CD8-positive, alpha-beta memory T cell (primary cell): Measurements from ENCODE around the gene ABCC6. TPM values are rescaled to one million over a fixed set of nuclear protein-coding genes. Genes with fewer than 3 reads are reported as not detected.
"Not testable (repeated sequence)": the region's sequence is repeated elsewhere in the genome, so short reads cannot be mapped to it uniquely, and the experiment has no call there.

Source experiments
- CTCF ChIA-PET: fragments of 350-600 bp; sonication (Branson Sonifier 250); formaldehyde crosslinking; loops from one replicate; lab custom pipeline; 2021; ENCODE audit warnings: antibody characterized with exemption; lab: Charles Lee
- POLR2A ChIA-PET: fragments of 350-600 bp; sonication (Branson Sonifier 250); formaldehyde crosslinking; loops from one replicate; lab custom pipeline; 2021; ENCODE audit warnings: antibody characterized with exemption; lab: Charles Lee
- DNase-seq, 5 donors: peaks; one replicate each; pipeline versions ENCODE4 v3.0.0 to v3.0.0-alpha.2; 2020 to 2022; ENCODE audit warnings: mixed read lengths in 1 of 5
- H3K27ac ChIP-seq: one replicate; pipeline ENCODE4 v1.7.0; 2013; ENCODE audit warnings: low read depth, mild to moderate bottlenecking, low read length, moderate library complexity
- H3K27me3 ChIP-seq: 2 replicates; pipeline ENCODE4 v1.7.0; 2013; ENCODE audit warnings: low read length, mild to moderate bottlenecking; ENCODE audit not compliant: insufficient read depth, poor library complexity, severe bottlenecking
- H3K36me3 ChIP-seq: 2 replicates; pipeline ENCODE4 v1.7.0; 2013; ENCODE audit warnings: mild to moderate bottlenecking, low read length, moderate library complexity; ENCODE audit not compliant: insufficient read depth
- H3K4me1 ChIP-seq: 2 replicates; pipeline ENCODE4 v1.7.0; 2013; ENCODE audit warnings: mild to moderate bottlenecking, low read length, moderate library complexity; ENCODE audit not compliant: insufficient read depth
- H3K4me3 ChIP-seq: 2 replicates; pipeline ENCODE4 v1.7.0; 2013; ENCODE audit warnings: mild to moderate bottlenecking, low read length
- H3K9me3 ChIP-seq: 2 replicates; pipeline ENCODE4 v1.7.0; 2013; ENCODE audit warnings: mild to moderate bottlenecking, low read length
- H3K27ac Mint-ChIP-seq, 8 donors: one replicate each; pipeline ENCODE4 v1.8.0; 2020 to 2021; ENCODE audit warnings: mixed read lengths in 8 of 8, mild to moderate bottlenecking in 6 of 8, inconsistent platforms in 3 of 8, moderate library complexity in 3 of 8
- H3K27me3 Mint-ChIP-seq, 2 donors: one replicate each; pipeline ENCODE4 v1.8.0; 2020 to 2021; ENCODE audit warnings: mixed read lengths in 2 of 2, mild to moderate bottlenecking in 1 of 2, moderate library complexity in 1 of 2
- H3K36me3 Mint-ChIP-seq, 3 donors: one replicate each; pipeline ENCODE4 v1.8.0; 2020 to 2021; ENCODE audit warnings: mixed read lengths in 3 of 3, inconsistent platforms in 1 of 3, mild to moderate bottlenecking in 1 of 3
- H3K4me1 Mint-ChIP-seq, 3 donors: one replicate each; pipeline ENCODE4 v1.8.0; 2020 to 2021; ENCODE audit warnings: mixed read lengths in 3 of 3, inconsistent platforms in 1 of 3, mild to moderate bottlenecking in 1 of 3
- H3K4me3 Mint-ChIP-seq, 7 donors: one replicate each; pipeline ENCODE4 v1.8.0; 2020 to 2021; ENCODE audit warnings: mixed read lengths in 7 of 7, mild to moderate bottlenecking in 6 of 7, moderate library complexity in 4 of 7, inconsistent platforms in 2 of 7
- H3K9me3 Mint-ChIP-seq, 5 donors: one replicate each; pipeline ENCODE4 v1.8.0; 2020 to 2022; ENCODE audit warnings: mixed read lengths in 5 of 5, mild to moderate bottlenecking in 3 of 5, moderate library complexity in 2 of 5, inconsistent platforms in 1 of 5
- polyA plus RNA-seq: library from polyadenylated mRNA; unstranded; fragments of 300-500 nt; fragmentation: Illumina TruSeq; gene quantifications from one replicate; pipeline ENCODE4 v1.2.3, GENCODE V29; 2021
- total RNA-seq, 2 experiments: library from RNA; stranded (reverse); gene quantifications; one replicate each; pipeline ENCODE4 v1.2.3, GENCODE V29; 2021

Gene ABCC6
- total and polyA plus RNA-seq, 3 experiments from 2014 or later = 0.18 TPM; not detected in 2

DNA sequence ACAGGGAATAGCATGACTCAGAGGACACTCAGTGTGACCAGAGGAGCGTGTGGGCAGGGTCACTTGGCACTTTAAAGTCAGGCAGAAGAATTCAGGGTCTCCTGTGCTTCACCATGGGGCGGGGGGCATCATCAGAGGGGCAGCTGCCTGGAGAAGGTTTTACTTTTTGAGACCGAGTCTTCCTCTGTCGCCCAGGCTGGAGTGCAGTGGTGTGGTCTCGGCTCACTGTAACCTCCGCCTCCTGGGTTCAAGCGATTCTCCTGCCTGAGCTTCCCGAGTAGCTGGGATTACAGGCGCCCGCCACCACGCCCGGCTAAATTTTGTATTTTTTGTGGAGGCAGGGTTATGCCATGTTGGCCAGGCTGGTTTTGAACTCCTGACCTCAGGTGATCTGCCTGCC, 32.3 kb downstream of the ABCC6 start:
- H3K36me3 ChIP-seq, CTCF ChIA-PET, H3K9me3 ChIP-seq, H3K27me3 ChIP-seq, POLR2A ChIA-PET, H3K9me3 Mint-ChIP-seq, H3K4me3 ChIP-seq, H3K36me3 Mint-ChIP-seq, H3K27ac Mint-ChIP-seq, H3K4me3 Mint-ChIP-seq, DNase-seq, H3K4me1 ChIP-seq, H3K4me1 Mint-ChIP-seq, H3K27ac ChIP-seq: not testable (repeated sequence)
- H3K27me3 Mint-ChIP-seq = peaks cover 10 to 35% of the 10 kb centered on the region in 2 donors

DNA sequence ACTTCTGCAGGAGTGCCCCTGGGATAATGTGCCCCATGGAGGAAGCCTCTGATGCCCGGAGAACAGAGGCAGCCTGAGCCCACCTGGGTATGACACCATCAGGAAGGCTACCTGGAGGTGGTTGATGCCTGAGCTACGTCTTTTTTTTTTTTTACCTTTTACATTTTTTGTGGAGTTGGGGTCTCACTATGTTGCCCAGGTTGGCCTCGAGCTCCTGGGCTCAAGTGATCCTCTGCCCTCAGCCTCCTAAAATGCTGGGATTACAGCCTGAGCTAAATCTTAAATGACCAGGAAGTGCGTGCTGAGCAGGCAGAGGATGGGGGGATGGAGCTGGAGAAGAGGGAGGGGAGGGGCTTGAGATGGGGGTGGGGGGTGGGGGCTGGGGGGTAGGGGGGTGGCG, 32.7 kb downstream of the ABCC6 start:
- Histone ChIP-seq H3K36me3 (no peaks in the 10 kb centered on the region), H3K27me3 (peaks cover 3% of the 10 kb centered on the region), H3K4me1 (no peaks in the 10 kb centered on the region), H3K9me3 (no peaks in the 10 kb centered on the region), H3K27ac (no peak overlapping the region), H3K4me3 (no peak overlapping the region)
- H3K27me3 Mint-ChIP-seq = peaks cover 10 to 33% of the 10 kb centered on the region in 2 donors
- no peak overlapping the region for H3K4me3 Mint-ChIP-seq
- H3K4me1 Mint-ChIP-seq = no peaks in the 10 kb centered on the region
- POLR2A ChIA-PET = no interaction called here
- no peak overlapping the region for H3K27ac Mint-ChIP-seq
- DNase-seq = no peak
- H3K36me3 Mint-ChIP-seq = no peaks in the 10 kb centered on the region
- H3K9me3 Mint-ChIP-seq = no peaks in the 10 kb centered on the region
- CTCF ChIA-PET = no interaction called here

DNA sequence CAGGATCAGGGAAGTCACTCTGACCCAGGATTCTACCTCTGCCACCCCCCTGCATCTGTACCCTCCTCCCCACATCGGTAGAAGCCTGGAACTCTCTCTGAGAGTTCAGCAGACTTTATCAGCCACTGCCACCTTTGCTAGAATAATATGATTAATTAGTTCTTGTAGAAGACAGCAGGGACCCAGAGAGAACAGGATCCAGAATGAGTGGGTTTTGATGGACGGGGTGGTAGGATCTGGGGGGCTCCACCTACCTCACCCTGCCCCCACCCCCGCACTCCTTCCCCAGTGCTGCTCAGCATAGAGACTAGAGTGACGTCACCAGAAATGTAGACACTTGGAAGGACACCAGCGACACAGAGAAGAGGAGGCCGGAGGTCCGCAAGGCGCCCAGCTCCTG, 33.5 kb downstream of the ABCC6 start:
- peaks cover 8 to 29% of the 10 kb centered on the region in 2 donors for H3K27me3 Mint-ChIP-seq
- no peak overlapping the region for H3K27ac Mint-ChIP-seq
- Histone ChIP-seq H3K36me3 (no peaks in the 10 kb centered on the region), H3K27me3 (peaks cover 3% of the 10 kb centered on the region), H3K27ac (no peak overlapping the region), H3K4me1 (no peaks in the 10 kb centered on the region), H3K4me3 (no peak overlapping the region), H3K9me3 (no peaks in the 10 kb centered on the region)
- H3K4me1 Mint-ChIP-seq = no peaks in the 10 kb centered on the region
- ChIA-PET CTCF (no interaction called here), POLR2A (no interaction called here)
- no peaks in the 10 kb centered on the region for H3K36me3 Mint-ChIP-seq
- DNase-seq = no peak
- H3K9me3 Mint-ChIP-seq = no peaks in the 10 kb centered on the region
- no peak overlapping the region for H3K4me3 Mint-ChIP-seq

DNA sequence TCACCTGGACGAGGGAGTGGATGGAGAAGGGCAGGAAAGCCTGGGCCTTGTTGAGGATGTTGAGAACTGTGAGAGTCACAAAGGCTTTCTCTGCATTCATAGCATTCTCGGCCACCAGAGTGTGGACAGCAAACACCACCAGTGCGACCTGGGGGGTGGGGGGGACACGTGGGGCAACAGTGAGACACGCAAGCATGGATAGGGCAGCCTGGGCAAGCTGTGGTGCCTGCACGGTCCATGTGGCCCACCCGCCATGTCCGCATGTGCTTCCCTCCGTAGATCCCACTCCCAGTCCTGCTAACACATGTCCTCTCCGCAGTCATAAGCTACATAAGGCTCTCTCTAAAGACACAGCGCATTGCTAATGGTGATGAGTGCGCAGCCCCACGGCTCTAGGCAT, 34.5 kb downstream of the ABCC6 start:
- Histone ChIP-seq H3K9me3 (no peaks in the 10 kb centered on the region), H3K27ac (no peak overlapping the region), H3K36me3 (no peaks in the 10 kb centered on the region), H3K27me3 (peaks cover 3% of the 10 kb centered on the region), H3K4me3 (no peak overlapping the region), H3K4me1 (no peaks in the 10 kb centered on the region)
- Mint-ChIP-seq H3K4me1 (no peaks in the 10 kb centered on the region), H3K9me3 (peaks cover 0 to 3% (median 0%) of the 10 kb centered on the region in 5 donors), H3K36me3 (no peaks in the 10 kb centered on the region), H3K27ac (no peak overlapping the region), H3K4me3 (no peak overlapping the region), H3K27me3 (peaks cover 10 to 26% of the 10 kb centered on the region in 2 donors)
- POLR2A ChIA-PET = no interaction called here
- DNase-seq = no peak
- CTCF ChIA-PET = no interaction called here

DNA sequence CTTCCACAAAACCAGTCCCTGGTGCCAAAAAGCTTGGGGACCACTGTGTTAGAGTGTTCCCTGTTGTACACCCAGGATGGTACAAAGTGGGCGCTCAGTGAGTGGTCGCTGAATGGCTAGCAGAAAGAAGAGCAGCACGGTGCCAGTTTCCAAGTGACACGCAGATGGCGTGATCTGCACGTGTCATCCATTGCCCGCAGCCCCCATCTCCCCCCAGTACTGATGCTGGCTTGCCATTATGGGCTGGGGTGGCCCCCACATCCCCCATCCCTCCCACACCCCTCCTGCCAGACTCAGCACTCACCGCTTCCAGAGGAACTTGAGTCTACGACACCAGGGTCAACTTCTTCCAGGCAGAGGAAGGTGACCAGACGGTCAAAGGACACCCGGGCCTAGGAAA, 36.5 kb downstream of the ABCC6 start:
- Histone ChIP-seq H3K27ac (no peak overlapping the region), H3K4me3 (no peak overlapping the region), H3K27me3 (peaks cover 3% of the 10 kb centered on the region), H3K4me1 (no peaks in the 10 kb centered on the region), H3K9me3 (no peaks in the 10 kb centered on the region), H3K36me3 (no peaks in the 10 kb centered on the region)
- CTCF ChIA-PET = interaction anchor here (0.8 kb wide), 1 partner anchor 10 kb away, joined by 4 read pairs; no protein-coding TSS in a partner anchor
- H3K27ac Mint-ChIP-seq = no peak overlapping the region
- no peaks in the 10 kb centered on the region for H3K36me3 Mint-ChIP-seq
- H3K9me3 Mint-ChIP-seq = peaks cover 0 to 3% (median 0%) of the 10 kb centered on the region in 5 donors
- H3K27me3 Mint-ChIP-seq = peaks cover 10 to 17% of the 10 kb centered on the region in 2 donors
- POLR2A ChIA-PET = no interaction called here
- DNase-seq = no peak
- no peaks in the 10 kb centered on the region for H3K4me1 Mint-ChIP-seq
- no peak overlapping the region for H3K4me3 Mint-ChIP-seq

DNA sequence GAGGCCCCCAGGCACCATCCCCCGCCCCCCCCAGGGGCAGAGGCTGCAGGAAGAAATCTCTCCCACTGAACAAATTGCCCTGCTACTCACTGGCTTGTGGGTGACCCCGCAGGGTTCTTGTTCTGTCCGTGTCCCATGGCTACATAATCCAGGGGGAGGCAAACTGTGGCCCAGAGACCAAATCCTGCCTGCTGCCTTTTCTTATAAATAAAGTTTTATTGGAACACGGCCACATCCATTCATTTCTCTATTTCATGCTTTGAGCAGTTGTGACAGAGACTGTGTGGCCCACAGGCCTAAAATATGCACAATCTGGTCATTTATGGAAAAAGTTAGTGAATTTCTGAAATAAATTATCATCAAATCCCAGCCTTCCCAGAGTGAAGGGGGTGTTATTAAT, 38.2 kb downstream of the ABCC6 start:
- no peak overlapping the region for H3K27ac ChIP-seq
- Mint-ChIP-seq H3K4me1 (no peaks in the 10 kb centered on the region), H3K27me3 (peaks cover 6 to 17% of the 10 kb centered on the region in 2 donors), H3K9me3 (peaks cover 0 to 3% (median 0%) of the 10 kb centered on the region in 5 donors), H3K36me3 (no peaks in the 10 kb centered on the region), H3K4me3 (no peak overlapping the region), H3K27ac (no peak overlapping the region)
- H3K27me3 ChIP-seq = no peaks in the 10 kb centered on the region
- no peaks in the 10 kb centered on the region for H3K9me3 ChIP-seq
- ChIA-PET CTCF (no interaction called here), POLR2A (no interaction called here)
- H3K4me3 ChIP-seq = no peak overlapping the region
- DNase-seq = no peak
- H3K36me3 ChIP-seq = no peaks in the 10 kb centered on the region
- no peaks in the 10 kb centered on the region for H3K4me1 ChIP-seq

DNA sequence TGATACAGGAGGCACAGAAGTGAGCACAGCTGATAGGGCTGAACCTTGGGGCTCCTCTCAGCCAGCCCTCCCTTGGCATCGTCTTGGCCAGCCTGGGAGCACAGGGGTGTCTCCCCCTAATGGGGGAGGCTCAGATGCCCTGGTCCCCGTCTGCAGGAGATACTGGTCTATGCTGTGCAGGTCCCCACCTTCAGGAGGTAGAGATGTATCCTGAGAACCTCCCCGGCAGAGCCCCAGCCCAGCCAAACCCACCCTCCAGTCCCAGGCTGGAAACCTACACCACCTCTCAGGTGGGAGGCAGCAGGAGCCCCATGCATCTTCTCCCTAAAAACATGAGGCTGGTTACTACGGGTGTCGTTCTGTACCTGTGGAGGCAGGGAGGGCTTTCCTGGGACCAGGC, 38.7 kb downstream of the ABCC6 start:
- CTCF ChIA-PET = no interaction called here
- no peak for DNase-seq
- no peaks in the 10 kb centered on the region for H3K9me3 ChIP-seq
- H3K36me3 ChIP-seq = no peaks in the 10 kb centered on the region
- H3K27ac ChIP-seq = no peak overlapping the region
- H3K4me1 ChIP-seq = no peaks in the 10 kb centered on the region
- H3K4me3 ChIP-seq = no peak overlapping the region
- Mint-ChIP-seq H3K36me3 (no peaks in the 10 kb centered on the region), H3K4me1 (no peaks in the 10 kb centered on the region), H3K27me3 (peaks cover 7 to 12% of the 10 kb centered on the region in 2 donors), H3K27ac (no peak overlapping the region), H3K4me3 (no peak overlapping the region), H3K9me3 (peaks cover 0 to 3% (median 0%) of the 10 kb centered on the region in 5 donors)
- POLR2A ChIA-PET = no interaction called here
- no peaks in the 10 kb centered on the region for H3K27me3 ChIP-seq

DNA sequence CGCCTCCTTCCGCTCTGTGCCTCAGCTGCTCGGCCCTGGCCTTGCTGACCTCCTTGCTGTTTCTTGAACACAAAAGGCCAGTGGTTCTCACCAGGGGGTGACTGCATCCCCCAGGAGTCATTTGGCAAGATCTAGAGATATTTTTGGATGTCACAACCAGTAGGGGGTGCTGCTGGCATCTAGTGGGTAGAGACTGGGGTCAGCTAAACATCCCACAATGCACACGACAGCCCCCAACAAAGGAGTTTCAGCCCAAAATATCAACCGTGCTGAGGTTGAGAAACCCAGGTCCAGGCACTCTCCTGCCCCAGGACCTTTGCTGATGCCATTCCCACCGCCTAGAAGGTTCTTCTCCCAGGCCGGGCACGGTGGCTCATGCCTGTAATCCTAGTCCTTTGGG, 39.7 kb downstream of the ABCC6 start:
- DNase-seq = no peak
- Histone ChIP-seq H3K4me1 (no peaks in the 10 kb centered on the region), H3K36me3 (no peaks in the 10 kb centered on the region), H3K27me3 (no peaks in the 10 kb centered on the region), H3K9me3 (no peaks in the 10 kb centered on the region), H3K27ac (no peak overlapping the region), H3K4me3 (no peak overlapping the region)
- ChIA-PET POLR2A (no interaction called here), CTCF (no interaction called here)
- H3K36me3 Mint-ChIP-seq = no peaks in the 10 kb centered on the region
- H3K4me1 Mint-ChIP-seq = no peaks in the 10 kb centered on the region
- no peak overlapping the region for H3K4me3 Mint-ChIP-seq
- peaks cover 0 to 3% (median 0%) of the 10 kb centered on the region in 5 donors for H3K9me3 Mint-ChIP-seq
- H3K27me3 Mint-ChIP-seq = peaks cover 11 to 12% of the 10 kb centered on the region in 2 donors
- no peak overlapping the region for H3K27ac Mint-ChIP-seq

DNA sequence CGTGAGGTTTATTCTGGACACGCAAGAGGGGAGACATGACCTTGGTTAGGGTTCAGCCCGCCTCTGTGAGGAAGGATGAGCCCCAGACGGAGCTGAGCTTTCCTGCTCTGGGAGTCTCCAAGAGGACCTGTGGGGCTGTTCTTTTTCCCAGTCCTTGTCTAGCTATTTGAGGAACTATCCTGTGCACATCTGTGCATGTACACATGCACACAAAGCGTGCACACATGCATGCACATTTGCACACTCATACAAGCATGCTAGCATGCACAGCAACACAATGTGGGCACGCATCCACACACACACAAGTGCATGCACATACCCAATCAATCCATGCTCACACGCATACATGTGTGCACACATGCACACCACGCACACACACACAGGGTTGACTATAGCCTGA, 40.4 kb downstream of the ABCC6 start:
- Histone ChIP-seq H3K4me1 (no peaks in the 10 kb centered on the region), H3K4me3 (no peak overlapping the region), H3K27ac (no peak overlapping the region), H3K9me3 (no peaks in the 10 kb centered on the region), H3K27me3 (no peaks in the 10 kb centered on the region), H3K36me3 (no peaks in the 10 kb centered on the region)
- peaks cover 11 to 12% of the 10 kb centered on the region in 2 donors for H3K27me3 Mint-ChIP-seq
- no peak for DNase-seq
- no peak overlapping the region for H3K4me3 Mint-ChIP-seq
- no peaks in the 10 kb centered on the region for H3K36me3 Mint-ChIP-seq
- ChIA-PET CTCF (no interaction called here), POLR2A (no interaction called here)
- peaks cover 0 to 3% (median 0%) of the 10 kb centered on the region in 5 donors for H3K9me3 Mint-ChIP-seq
- H3K4me1 Mint-ChIP-seq = no peaks in the 10 kb centered on the region
- no peak overlapping the region for H3K27ac Mint-ChIP-seq
